Nephron (organoid): ENCODE measurements around the gene SPATS2.

ENCODE experiments used
- H3K27ac Mint-ChIP-seq, 3 experiments: 2 replicates each; pipeline ENCODE4 v1.8.0; 2020; ENCODE audit warnings: mixed read lengths in 3 of 3, mild to moderate bottlenecking in 2 of 3, moderate library complexity in 1 of 3
- H3K27me3 Mint-ChIP-seq: 2 replicates; pipeline ENCODE4 v1.8.0; 2021; ENCODE audit warnings: low read depth, mild to moderate bottlenecking, moderate library complexity, mixed read lengths
- H3K36me3 Mint-ChIP-seq: 2 replicates; pipeline ENCODE4 v1.8.0; 2020; ENCODE audit warnings: low read depth, mixed read lengths
- H3K4me1 Mint-ChIP-seq: 2 replicates; pipeline ENCODE4 v1.8.0; 2020; ENCODE audit warnings: mixed read lengths
- H3K4me3 Mint-ChIP-seq, 3 experiments: 2 replicates each; pipeline ENCODE4 v1.8.0; 2020; ENCODE audit warnings: mild to moderate bottlenecking in 3 of 3, mixed read lengths in 3 of 3, moderate library complexity in 2 of 3
- H3K9me3 Mint-ChIP-seq: 2 replicates; pipeline ENCODE4 v1.8.0; 2020; ENCODE audit warnings: mixed read lengths
- CTCF ChIP-seq, 3 experiments: fragments of 200-600 bp; sonication (generic); IDR thresholded peaks; one replicate each; pipeline ENCODE4 v1.5.0; 2021; ENCODE audit warnings: antibody characterized with exemption in 3 of 3; ENCODE audit not compliant: unreplicated experiment in 3 of 3

Gene SPATS2

GRCh38 chr12:49539406-49540228 is 172.4 kb downstream of the SPATS2 start:
- Mint-ChIP-seq H3K9me3 (no peaks in the 10 kb centered on the region), H3K4me1 (peaks cover 24% of the 10 kb centered on the region), H3K4me3 (peak overlapping the region; percentile 67 to 77 (median 68)), H3K36me3 (no peaks in the 10 kb centered on the region), H3K27me3 (peaks cover 92% of the 10 kb centered on the region), H3K27ac (no peak overlapping the region)
- no peak for TF ChIP-seq CTCF (IDR thresholded peaks at IDR 0.05; ENCODE audit: unreplicated experiment in 3 of 3)

GRCh38 chr12:49540229-49541139 is 173.2 kb downstream of the SPATS2 start:
- Mint-ChIP-seq H3K9me3 (no peaks in the 10 kb centered on the region), H3K4me1 (peaks cover 16% of the 10 kb centered on the region), H3K4me3 (peak overlapping the region; percentile 67 to 77 (median 68)), H3K36me3 (no peaks in the 10 kb centered on the region), H3K27me3 (peaks cover 92% of the 10 kb centered on the region), H3K27ac (peak overlapping the region in 1 of 3 experiments; percentile 27)
- no peak for TF ChIP-seq CTCF (IDR thresholded peaks at IDR 0.05; ENCODE audit: unreplicated experiment in 3 of 3)

GRCh38 chr12:49541140-49541861 is 174.0 kb downstream of the SPATS2 start:
- H3K27ac Mint-ChIP-seq: no peak overlapping the region
- peak overlapping the region; percentile 1 to 47 (median 9) for H3K4me3 Mint-ChIP-seq
- TF ChIP-seq CTCF (IDR thresholded peaks at IDR 0.05; ENCODE audit: unreplicated experiment in 3 of 3): no peak
- peaks cover 92% of the 10 kb centered on the region for H3K27me3 Mint-ChIP-seq
- peaks cover 16% of the 10 kb centered on the region for H3K4me1 Mint-ChIP-seq
- H3K9me3 Mint-ChIP-seq: no peaks in the 10 kb centered on the region
- H3K36me3 Mint-ChIP-seq: no peaks in the 10 kb centered on the region

- H3K4me3 Mint-ChIP-seq: peak overlapping the region in 2 of 3 experiments; percentile 22 to 36
- no peak overlapping the region for H3K27ac Mint-ChIP-seq
- no peaks in the 10 kb centered on the region for H3K9me3 Mint-ChIP-seq
- peaks cover 89% of the 10 kb centered on the region for H3K27me3 Mint-ChIP-seq
- no peaks in the 10 kb centered on the region for H3K36me3 Mint-ChIP-seq
- peaks cover 13% of the 10 kb centered on the region for H3K4me1 Mint-ChIP-seq
- TF ChIP-seq CTCF (IDR thresholded peaks at IDR 0.05; ENCODE audit: unreplicated experiment in 3 of 3): no peak
These were observed 174.7 kb downstream of the SPATS2 start for GRCh38 chr12:49541911-49542505.

GRCh38 chr12:49542592-49543160 is 175.4 kb downstream of the SPATS2 start:
- H3K4me3 Mint-ChIP-seq: peak overlapping the region in 1 of 3 experiments; percentile 23
- H3K9me3 Mint-ChIP-seq: no peaks in the 10 kb centered on the region
- H3K4me1 Mint-ChIP-seq: peaks cover 9% of the 10 kb centered on the region
- H3K27ac Mint-ChIP-seq: no peak overlapping the region
- H3K27me3 Mint-ChIP-seq: peaks cover 89% of the 10 kb centered on the region
- no peaks in the 10 kb centered on the region for H3K36me3 Mint-ChIP-seq
- TF ChIP-seq CTCF (IDR thresholded peaks at IDR 0.05; ENCODE audit: unreplicated experiment in 3 of 3): no peak
